Subcutaneous abdominal adipose tissue (tissue), 5 donors: Measurements from ENCODE around the gene GGA3.

Experiments used
- H3K27ac ChIP-seq: one replicate; pipeline ENCODE4 v1.7.0; 2013; ENCODE audit warnings: low read depth, mild to moderate bottlenecking, inconsistent platforms, low read length, moderate library complexity
- H3K27me3 ChIP-seq, 5 donors: one replicate each; pipeline ENCODE4 v1.7.0; 2013; ENCODE audit warnings: low read length in 5 of 5, inconsistent platforms in 1 of 5; ENCODE audit not compliant: control insufficient read depth in 5 of 5, insufficient read depth in 4 of 5
- H3K36me3 ChIP-seq, 5 donors: one replicate each; pipeline ENCODE4 v1.7.0; 2013; ENCODE audit warnings: low read length in 5 of 5; ENCODE audit not compliant: control insufficient read depth in 5 of 5, insufficient read depth in 5 of 5
- H3K4me1 ChIP-seq, 5 donors: one replicate each; pipeline ENCODE4 v1.7.0; 2013; ENCODE audit warnings: low read length in 5 of 5, mild to moderate bottlenecking in 3 of 5, moderate library complexity in 1 of 5; ENCODE audit not compliant: control insufficient read depth in 5 of 5, insufficient read depth in 5 of 5
- H3K4me3 ChIP-seq, 5 donors: one replicate each; pipeline ENCODE4 v1.7.0; 2013; ENCODE audit warnings: low read length in 5 of 5, low read depth in 1 of 5
- H3K9ac ChIP-seq, 5 donors: one replicate each; pipeline ENCODE4 v1.7.0; 2013; ENCODE audit warnings: low read length in 5 of 5, mild to moderate bottlenecking in 4 of 5, moderate library complexity in 3 of 5
- H3K9me3 ChIP-seq, 5 donors: one replicate each; pipeline ENCODE4 v1.7.0; 2013; ENCODE audit warnings: low read length in 5 of 5; ENCODE audit not compliant: control insufficient read depth in 5 of 5
- donor health status: healthy.
- donor health status: healthy.
- donor health status: healthy.
- donor health status: healthy.
- donor health status: healthy.

The GGA3 gene

GRCh38 chr17:75240394-75241142 is 20.8 kb downstream of the GGA3 start:
- Histone ChIP-seq H3K9me3 (no peaks in the 10 kb centered on the region), H3K27me3 (no peaks in the 10 kb centered on the region), H3K4me3 (no peak overlapping the region), H3K4me1 (peaks cover 4 to 26% (median 21%) of the 10 kb centered on the region in 5 donors), H3K9ac (peak overlapping the region in 1 of 5 donors; percentile 35), H3K27ac (peak overlapping the region; percentile 16), H3K36me3 (peaks cover 5 to 100% (median 98%) of the 10 kb centered on the region in 5 donors)

- H3K36me3 ChIP-seq = peaks cover 10 to 100% (median 98%) of the 10 kb centered on the region in 5 donors
- no peaks in the 10 kb centered on the region for H3K27me3 ChIP-seq
- no peak overlapping the region for H3K4me3 ChIP-seq
- H3K9me3 ChIP-seq = no peaks in the 10 kb centered on the region
- H3K27ac ChIP-seq = no peak overlapping the region
- H3K4me1 ChIP-seq = peaks cover 4 to 26% (median 21%) of the 10 kb centered on the region in 5 donors
- H3K9ac ChIP-seq = no peak overlapping the region
These were observed 21.5 kb downstream of the GGA3 start for GRCh38 chr17:75239778-75240393.

DNA sequence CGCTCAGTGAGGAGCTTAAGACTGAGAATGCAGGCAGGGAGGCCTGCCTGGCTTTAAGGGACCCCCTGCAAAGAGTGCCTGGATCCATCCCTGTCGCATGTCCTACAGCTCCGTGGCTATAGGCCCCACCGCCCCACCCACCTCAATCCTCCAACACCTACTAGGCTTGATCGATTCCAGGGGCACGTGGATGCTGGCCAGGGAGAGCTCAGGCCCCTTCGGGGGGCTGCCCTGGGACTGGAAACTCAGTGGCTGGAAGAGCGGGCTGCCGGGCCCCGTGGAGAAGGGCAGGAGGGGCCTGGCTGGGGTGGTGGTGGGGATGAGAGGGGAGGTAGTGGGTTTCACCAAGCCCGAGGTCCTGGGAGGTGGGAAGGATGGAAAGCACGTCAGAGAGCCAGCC is 22.2 kb downstream of the GGA3 start:
- Histone ChIP-seq H3K9ac (no peak overlapping the region), H3K4me1 (peaks cover 4 to 26% (median 21%) of the 10 kb centered on the region in 5 donors), H3K4me3 (no peak overlapping the region), H3K9me3 (no peaks in the 10 kb centered on the region), H3K27ac (no peak overlapping the region), H3K27me3 (no peaks in the 10 kb centered on the region), H3K36me3 (peaks cover 10 to 100% (median 98%) of the 10 kb centered on the region in 5 donors)

GRCh38 chr17:75238684-75239191 is 22.7 kb downstream of the GGA3 start:
- H3K9ac ChIP-seq = no peak overlapping the region
- H3K27ac ChIP-seq = no peak overlapping the region
- H3K9me3 ChIP-seq = no peaks in the 10 kb centered on the region
- peak overlapping the region in 1 of 5 donors; percentile 17 for H3K4me3 ChIP-seq
- peaks cover 10 to 97% (median 95%) of the 10 kb centered on the region in 5 donors for H3K36me3 ChIP-seq
- H3K27me3 ChIP-seq = no peaks in the 10 kb centered on the region
- H3K4me1 ChIP-seq = peaks cover 2 to 26% (median 21%) of the 10 kb centered on the region in 5 donors

DNA sequence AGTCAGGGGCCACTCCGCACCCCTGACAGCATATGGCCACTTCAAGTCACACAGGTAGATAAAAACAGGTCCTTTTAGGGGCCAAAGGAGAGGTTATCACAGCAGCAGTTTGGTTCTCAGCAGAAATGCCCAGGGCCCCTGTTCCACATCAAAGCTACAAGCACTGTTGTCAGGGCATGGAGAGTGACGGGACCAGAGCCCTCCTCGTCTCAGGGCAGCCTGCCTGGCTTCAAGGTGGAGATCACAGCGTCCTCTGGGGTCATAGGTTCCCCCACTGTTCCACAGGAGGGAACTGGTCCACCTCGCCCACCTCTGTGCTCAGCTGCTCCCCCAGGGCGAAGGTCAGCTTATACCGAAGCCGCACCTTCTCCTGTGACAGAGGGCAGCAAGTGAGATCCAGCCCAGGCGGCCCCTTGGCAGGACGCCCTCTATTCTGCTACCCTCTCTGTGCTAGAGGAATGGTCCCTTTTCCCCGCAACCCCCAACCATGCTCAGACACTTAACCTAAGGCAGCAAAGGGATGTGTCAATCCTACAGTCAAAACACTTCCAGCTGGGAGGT is 23.3 kb downstream of the GGA3 start:
- no peaks in the 10 kb centered on the region for H3K27me3 ChIP-seq
- no peak overlapping the region for H3K27ac ChIP-seq
- no peak overlapping the region for H3K9ac ChIP-seq
- H3K4me3 ChIP-seq = no peak overlapping the region
- H3K36me3 ChIP-seq = peaks cover 10 to 91% (median 89%) of the 10 kb centered on the region in 5 donors
- peaks cover 2 to 26% (median 21%) of the 10 kb centered on the region in 5 donors for H3K4me1 ChIP-seq
- H3K9me3 ChIP-seq = no peaks in the 10 kb centered on the region

- Histone ChIP-seq H3K4me1 (peaks cover 2 to 23% (median 21%) of the 10 kb centered on the region in 5 donors), H3K27ac (peak overlapping the region; percentile 1), H3K9ac (no peak overlapping the region), H3K36me3 (peaks cover 11 to 91% (median 89%) of the 10 kb centered on the region in 5 donors), H3K27me3 (no peaks in the 10 kb centered on the region), H3K9me3 (no peaks in the 10 kb centered on the region), H3K4me3 (no peak overlapping the region)
These were observed 24.0 kb downstream of the GGA3 start for GRCh38 chr17:75237100-75238014.

DNA sequence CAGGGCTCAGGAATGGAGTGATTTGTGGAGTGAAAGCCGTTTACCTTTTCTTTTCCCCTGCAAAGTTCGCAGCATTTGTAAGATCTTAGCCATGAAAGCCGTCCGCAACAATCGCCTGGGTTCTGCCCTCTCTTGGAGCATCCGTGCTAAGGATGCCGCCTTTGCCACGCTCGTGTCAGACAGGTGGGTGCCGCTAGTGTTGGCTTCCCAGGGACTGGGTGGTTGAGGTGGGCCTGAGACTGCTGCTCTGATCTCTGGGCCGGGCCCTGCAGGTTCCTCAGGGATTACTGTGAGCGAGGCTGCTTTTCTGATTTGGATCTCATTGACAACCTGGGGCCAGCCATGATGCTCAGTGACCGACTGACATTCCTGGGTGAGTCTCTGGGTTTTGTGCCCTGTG is 28.6 kb downstream of the GGA3 start:
- peaks cover 11 to 24% (median 23%) of the 10 kb centered on the region in 5 donors for H3K4me1 ChIP-seq
- no peak overlapping the region for H3K9ac ChIP-seq
- H3K36me3 ChIP-seq = peaks cover 13 to 84% (median 80%) of the 10 kb centered on the region in 5 donors
- H3K27ac ChIP-seq = no peak overlapping the region
- no peaks in the 10 kb centered on the region for H3K9me3 ChIP-seq
- no peak overlapping the region for H3K4me3 ChIP-seq
- H3K27me3 ChIP-seq = no peaks in the 10 kb centered on the region

DNA sequence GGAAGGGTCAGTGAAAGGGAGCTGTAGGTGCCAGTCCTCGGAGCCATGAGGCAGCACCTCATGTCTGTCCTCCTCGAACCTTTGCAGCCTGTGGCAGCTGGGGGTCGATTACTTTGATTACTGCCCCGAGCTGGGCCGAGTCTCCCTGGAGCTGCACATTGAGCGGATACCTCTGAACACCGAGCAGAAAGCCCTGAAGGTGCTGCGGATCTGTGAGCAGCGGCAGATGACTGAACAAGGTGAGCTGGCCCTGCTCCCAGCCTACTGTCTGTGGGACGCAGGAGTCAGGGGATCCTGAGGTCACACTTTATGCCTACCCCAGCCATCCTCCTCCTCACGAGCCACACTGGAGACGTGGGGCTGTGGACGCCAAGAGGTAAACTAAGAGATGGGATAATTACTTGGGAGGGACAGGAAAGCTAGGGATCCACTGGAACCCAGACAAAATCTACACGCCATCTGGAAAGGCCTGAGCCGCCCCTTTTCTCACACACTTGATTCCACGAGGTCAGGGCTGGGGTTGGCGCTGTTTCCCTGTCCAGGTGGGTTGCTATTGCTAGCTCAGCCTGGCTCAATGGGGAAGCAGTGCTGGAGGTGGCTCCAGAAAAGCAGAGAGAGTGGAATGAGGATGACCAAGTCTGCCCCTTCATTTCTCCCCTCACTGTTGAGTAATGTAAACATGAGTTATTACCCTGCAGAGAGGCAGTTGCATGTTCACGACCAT is 29.5 kb downstream of the GGA3 start:
- Histone ChIP-seq H3K9me3 (no peaks in the 10 kb centered on the region), H3K4me1 (peaks cover 11 to 24% (median 21%) of the 10 kb centered on the region in 5 donors), H3K4me3 (no peak overlapping the region), H3K27ac (no peak overlapping the region), H3K9ac (no peak overlapping the region), H3K36me3 (peaks cover 13 to 79% (median 73%) of the 10 kb centered on the region in 5 donors), H3K27me3 (no peaks in the 10 kb centered on the region)

DNA sequence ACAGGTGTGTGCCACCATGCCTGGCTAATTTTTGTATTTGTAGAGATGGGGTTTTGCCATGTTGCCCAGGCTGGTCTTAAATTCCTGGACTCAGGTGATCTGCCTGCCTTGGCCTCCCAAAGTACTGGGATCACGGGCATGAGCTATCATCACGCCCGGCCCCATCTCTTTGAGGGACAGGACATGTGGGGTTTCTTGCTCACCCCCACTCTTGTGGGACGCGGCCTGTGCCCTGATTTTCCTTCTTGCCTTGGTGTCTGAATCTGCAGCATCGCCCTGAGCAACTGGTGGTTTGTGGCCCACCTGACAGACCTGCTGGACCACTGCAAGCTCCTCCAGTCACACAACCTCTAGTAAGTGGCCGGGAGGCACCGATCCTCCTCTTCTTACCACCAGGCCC is 30.3 kb downstream of the GGA3 start:
- Histone ChIP-seq H3K27me3 (no peaks in the 10 kb centered on the region), H3K4me3 (no peak overlapping the region), H3K36me3 (peaks cover 8 to 79% (median 73%) of the 10 kb centered on the region in 5 donors), H3K27ac (no peak overlapping the region), H3K9me3 (no peaks in the 10 kb centered on the region), H3K9ac (no peak overlapping the region), H3K4me1 (peaks cover 11 to 24% (median 21%) of the 10 kb centered on the region in 5 donors)
